Skeletal muscle satellite cell (primary cell): Measurements from ENCODE around the gene GPRC5C. TPM values are rescaled to one million over a fixed set of nuclear protein-coding genes. Genes with fewer than 3 reads are reported as not detected.
"Not testable (repeated sequence)": the region's sequence is repeated elsewhere in the genome, so short reads cannot be mapped to it uniquely, and the experiment has no call there.

ENCODE experiments used
- H3K27me3 ChIP-seq: 2 replicates; pipeline ENCODE4 v1.7.0; 2013; ENCODE audit warnings: low read length; ENCODE audit not compliant: control insufficient read depth, insufficient read depth
- H3K36me3 ChIP-seq: 2 replicates; pipeline ENCODE4 v1.7.0; 2013; ENCODE audit warnings: mild to moderate bottlenecking, control low read depth, low read length; ENCODE audit not compliant: insufficient read depth
- H3K4me1 ChIP-seq: 2 replicates; pipeline ENCODE4 v1.7.0; 2013; ENCODE audit warnings: low read length; ENCODE audit not compliant: control insufficient read depth, insufficient read depth
- H3K4me2 ChIP-seq: 2 replicates; pipeline ENCODE4 v1.7.0; 2013; ENCODE audit warnings: mild to moderate bottlenecking, low read length
- H3K4me3 ChIP-seq: 2 replicates; pipeline ENCODE4 v1.7.0; 2013; ENCODE audit warnings: low read length
- H3K9ac ChIP-seq: 2 replicates; pipeline ENCODE4 v1.7.0; 2013; ENCODE audit warnings: mild to moderate bottlenecking, low read depth, low read length, moderate library complexity
- H3K9me3 ChIP-seq: replicated peaks from 2 replicates; pipeline ENCODE4 v1.7.0; 2013; ENCODE audit warnings: mild to moderate bottlenecking, control low read depth, low read length
- small RNA-seq: library from RNA; depleted of rRNA; stranded (forward); fragments of <200 nt; gene quantifications from one replicate; pipeline ENCODE3, GENCODE V24; 2012

The GPRC5C gene

DNA sequence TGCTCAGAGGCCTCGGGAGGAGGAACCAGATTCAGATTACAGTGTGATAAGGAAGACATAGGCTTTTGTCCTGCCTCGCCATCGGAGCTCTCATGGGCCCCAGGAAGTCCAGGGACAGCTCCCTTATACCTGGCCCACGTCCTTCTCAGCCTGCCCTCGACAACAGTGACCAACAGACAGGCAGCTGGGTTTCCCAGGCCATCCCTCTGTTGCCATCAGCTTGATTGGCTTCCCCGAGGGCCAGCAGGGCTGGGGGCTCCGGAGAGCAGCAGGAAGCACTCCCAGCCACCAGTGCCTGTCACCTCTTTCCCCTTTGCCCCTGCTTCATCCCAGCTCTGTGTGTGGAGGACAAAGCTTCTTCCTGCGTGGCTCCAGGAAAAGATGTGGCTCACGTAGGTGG is 52.2 kb downstream of the GPRC5C start:
- no peak overlapping the region for H3K4me2 ChIP-seq
- H3K27me3 ChIP-seq = no peaks in the 10 kb centered on the region
- H3K4me3 ChIP-seq = no peak overlapping the region
- no peak overlapping the region for H3K9ac ChIP-seq
- H3K36me3 ChIP-seq = no peaks in the 10 kb centered on the region
- no peaks in the 10 kb centered on the region for H3K4me1 ChIP-seq
- no peaks in the 10 kb centered on the region for H3K9me3 ChIP-seq

DNA sequence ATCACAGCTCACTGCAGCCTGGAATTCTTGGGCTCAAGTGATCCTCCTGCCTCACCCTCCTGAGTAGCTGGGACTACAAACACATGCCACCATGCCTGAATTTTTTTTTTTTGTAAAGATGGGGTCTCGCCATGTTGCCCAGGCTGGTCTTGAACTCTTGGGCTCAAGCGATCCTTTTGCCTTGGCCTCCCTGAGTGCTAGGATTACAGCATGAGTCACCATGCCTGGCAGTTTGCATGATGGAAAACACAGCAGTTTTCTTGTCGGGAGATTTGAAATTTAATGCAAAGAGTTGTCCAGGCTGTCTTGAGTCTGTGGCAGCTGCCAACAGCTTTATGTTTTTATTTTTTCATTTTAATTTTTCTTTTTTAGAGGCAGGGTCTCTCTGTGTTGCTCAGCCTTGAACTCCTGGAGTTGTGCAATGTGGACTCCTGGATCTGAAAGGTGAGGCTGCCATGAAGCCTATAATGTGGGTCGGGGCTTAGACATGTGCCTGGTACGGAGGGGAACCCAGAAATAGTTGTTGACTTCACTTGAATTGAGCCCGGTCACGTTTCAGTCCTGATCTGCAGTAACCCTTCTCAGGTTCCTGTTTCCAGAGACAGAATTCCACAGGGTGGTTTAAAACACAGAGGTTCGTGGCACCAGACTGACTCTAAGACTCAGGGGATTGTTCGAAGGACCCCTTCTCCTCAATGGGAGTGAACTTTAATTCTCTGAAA is 53.3 kb downstream of the GPRC5C start:
- H3K9ac ChIP-seq = no peak overlapping the region
- H3K4me2 ChIP-seq = no peak overlapping the region
- no peaks in the 10 kb centered on the region for H3K36me3 ChIP-seq
- H3K4me1 ChIP-seq = no peaks in the 10 kb centered on the region
- H3K4me3 ChIP-seq = no peak overlapping the region
- H3K27me3 ChIP-seq = no peaks in the 10 kb centered on the region
- no peaks in the 10 kb centered on the region for H3K9me3 ChIP-seq

DNA sequence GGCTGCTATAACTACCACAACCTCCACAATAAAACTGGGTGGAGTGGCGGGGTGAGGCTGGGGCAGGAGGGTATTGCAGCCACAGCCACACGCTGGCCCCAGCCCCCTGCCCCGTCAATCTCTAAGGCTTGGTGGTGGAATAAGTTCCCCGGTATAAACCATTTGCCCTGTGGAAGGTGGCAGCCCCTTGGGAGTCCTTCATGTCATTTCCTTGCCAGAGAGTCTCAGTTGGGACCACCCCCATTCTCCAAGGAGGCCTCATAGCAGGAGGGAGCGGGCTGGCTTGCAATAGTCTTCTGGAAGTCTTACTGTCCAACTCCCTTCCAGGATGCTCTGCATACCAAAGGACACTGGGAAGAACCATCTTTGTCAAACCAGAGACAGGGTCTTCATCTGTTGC is 54.0 kb downstream of the GPRC5C start:
- Histone ChIP-seq H3K4me1 (no peaks in the 10 kb centered on the region), H3K9me3 (no peaks in the 10 kb centered on the region), H3K4me2 (no peak overlapping the region), H3K27me3 (no peaks in the 10 kb centered on the region), H3K4me3 (no peak overlapping the region), H3K9ac (no peak overlapping the region), H3K36me3 (no peaks in the 10 kb centered on the region)

DNA sequence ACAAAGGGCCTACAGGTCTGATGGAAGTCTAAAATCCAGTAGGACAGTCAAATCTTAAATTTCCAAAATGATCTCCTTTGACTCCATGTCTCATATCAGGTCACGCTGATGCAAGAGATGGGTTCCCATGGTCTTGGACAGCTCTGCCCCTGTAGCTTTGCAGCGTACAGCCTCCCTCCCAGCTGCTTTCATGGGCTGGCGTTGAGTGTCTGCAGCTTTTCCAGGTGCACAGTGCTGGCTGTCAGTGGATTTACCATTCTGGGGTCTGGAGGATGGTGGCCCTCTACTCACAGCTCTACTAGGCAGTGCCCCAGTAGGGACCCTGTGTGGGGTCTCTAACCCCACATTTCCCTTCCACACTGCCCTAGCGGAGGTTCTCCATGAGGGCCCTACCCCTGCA is 56.4 kb downstream of the GPRC5C start:
- H3K27me3 ChIP-seq, H3K36me3 ChIP-seq, H3K4me3 ChIP-seq, H3K9ac ChIP-seq, H3K9me3 ChIP-seq, H3K4me2 ChIP-seq, H3K4me1 ChIP-seq: not testable (repeated sequence)

GRCh38 chr17:74490716-74491115 is 58.8 kb downstream of the GPRC5C start:
- Histone ChIP-seq H3K4me1 (no peaks in the 10 kb centered on the region), H3K9me3 (no peaks in the 10 kb centered on the region), H3K27me3 (no peaks in the 10 kb centered on the region), H3K4me3 (no peak overlapping the region), H3K9ac (no peak overlapping the region), H3K4me2 (no peak overlapping the region), H3K36me3 (no peaks in the 10 kb centered on the region)

GRCh38 chr17:74491626-74492025 is 59.7 kb downstream of the GPRC5C start:
- no peaks in the 10 kb centered on the region for H3K27me3 ChIP-seq
- no peaks in the 10 kb centered on the region for H3K9me3 ChIP-seq
- H3K36me3 ChIP-seq = no peaks in the 10 kb centered on the region
- H3K9ac ChIP-seq = no peak overlapping the region
- H3K4me1 ChIP-seq = no peaks in the 10 kb centered on the region
- no peak overlapping the region for H3K4me3 ChIP-seq
- H3K4me2 ChIP-seq = no peak overlapping the region

DNA sequence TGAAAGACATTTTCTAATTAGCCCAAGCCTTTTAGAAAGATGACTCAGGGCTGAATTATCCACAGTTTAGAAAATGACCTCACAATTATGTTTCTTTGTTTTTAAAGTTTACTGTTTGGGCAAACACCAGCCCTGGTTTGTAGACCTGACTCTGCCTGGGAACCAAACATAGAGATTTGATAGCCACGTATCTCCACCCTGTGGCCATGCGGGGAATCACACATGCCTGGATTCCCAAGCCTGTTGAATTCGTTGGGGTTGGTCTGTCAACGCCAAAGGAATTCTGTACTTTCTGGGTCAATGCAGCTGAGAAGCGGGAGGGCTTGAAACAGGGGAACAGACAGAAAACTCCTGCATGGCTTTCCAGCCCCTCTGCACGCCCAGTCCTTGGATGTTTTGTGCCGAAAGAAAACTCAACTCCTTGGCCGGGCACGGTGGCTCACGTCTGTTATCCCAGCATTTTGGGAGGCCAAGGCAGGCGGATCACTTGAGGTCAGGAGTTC is 61.5 kb downstream of the GPRC5C start:
- no peak overlapping the region for H3K4me2 ChIP-seq
- no peaks in the 10 kb centered on the region for H3K27me3 ChIP-seq
- no peaks in the 10 kb centered on the region for H3K36me3 ChIP-seq
- no peaks in the 10 kb centered on the region for H3K4me1 ChIP-seq
- H3K9ac ChIP-seq = no peak overlapping the region
- no peak overlapping the region for H3K4me3 ChIP-seq
- no peaks in the 10 kb centered on the region for H3K9me3 ChIP-seq

Small RNAs within 50 kb of the gene (small RNA-seq; reads per million reads assigned to genes)
- not detected for gene RNA5SP448
